HG02852 (cell line): ENCODE results near the gene C10orf143.
"Not testable (repeated sequence)": the region's sequence is repeated elsewhere in the genome, so short reads cannot be mapped to it uniquely, and the experiment has no call there.

Experiments
- ATAC-seq: cut with Tn5 transposase; IDR thresholded peaks from one replicate; pipeline ENCODE4 v1.9.1; 2021; ENCODE audit warnings: mild to moderate bottlenecking, moderate library complexity; ENCODE audit not compliant: unreplicated experiment

The C10orf143 gene

GRCh38 chr10:130038019-130038555 is 72.5 kb downstream of the C10orf143 start:
- ATAC-seq, result no peak

- ATAC-seq, result no peak
Measured at GRCh38 chr10:130037169-130037661, 73.4 kb downstream of the C10orf143 start.

GRCh38 chr10:130036296-130037065 is 74.1 kb downstream of the C10orf143 start:
- no peak for ATAC-seq

GRCh38 chr10:130029209-130029608 is 81.4 kb downstream of the C10orf143 start:
- ATAC-seq, result no peak

GRCh38 chr10:130028465-130028819 is 82.2 kb downstream of the C10orf143 start:
- ATAC-seq, result no peak

- no peak for ATAC-seq
Measured at GRCh38 chr10:130027716-130028464, 82.7 kb downstream of the C10orf143 start.

GRCh38 chr10:130026670-130027456 is 83.8 kb downstream of the C10orf143 start:
- ATAC-seq, result no peak

- ATAC-seq, result no peak
Measured at GRCh38 chr10:130025811-130026485, 84.7 kb downstream of the C10orf143 start.

GRCh38 chr10:130025326-130025725 is 85.3 kb downstream of the C10orf143 start:
- ATAC-seq, result no peak

- ATAC-seq, result no peak
Measured at GRCh38 chr10:130024779-130025325, 85.8 kb downstream of the C10orf143 start.

GRCh38 chr10:130024326-130024725 is 86.3 kb downstream of the C10orf143 start:
- ATAC-seq, result not testable (repeated sequence)

- ATAC-seq, result no peak
Measured at GRCh38 chr10:130023454-130024230, 87.0 kb downstream of the C10orf143 start.

GRCh38 chr10:130022511-130023299 is 87.9 kb downstream of the C10orf143 start:
- no peak for ATAC-seq

- no peak for ATAC-seq
Measured at GRCh38 chr10:130022086-130022485, 88.5 kb downstream of the C10orf143 start.

- ATAC-seq, result no peak
Measured at GRCh38 chr10:130021383-130021950, 89.2 kb downstream of the C10orf143 start.

- no peak for ATAC-seq
Measured at GRCh38 chr10:130020651-130021382, 89.8 kb downstream of the C10orf143 start.

GRCh38 chr10:130018730-130019185 is 91.9 kb downstream of the C10orf143 start:
- no peak for ATAC-seq
